ENCODE results near the gene PTCD3.
A peak's percentile ranks its signal among the peaks of the same experiment; 100 is the strongest.

Gene PTCD3

GRCh38 chr2:86081724-86082123 lies 24.3 kb upstream of the PTCD3 start:
- no peak for DNase-seq (ENCODE audit: low read depth in 2 of 2, low spot score in 1 of 2)

GRCh38 chr2:86082756-86083155 lies 23.3 kb upstream of the PTCD3 start:
- no peak for DNase-seq (ENCODE audit: low read depth in 2 of 2, low spot score in 1 of 2)

DNA sequence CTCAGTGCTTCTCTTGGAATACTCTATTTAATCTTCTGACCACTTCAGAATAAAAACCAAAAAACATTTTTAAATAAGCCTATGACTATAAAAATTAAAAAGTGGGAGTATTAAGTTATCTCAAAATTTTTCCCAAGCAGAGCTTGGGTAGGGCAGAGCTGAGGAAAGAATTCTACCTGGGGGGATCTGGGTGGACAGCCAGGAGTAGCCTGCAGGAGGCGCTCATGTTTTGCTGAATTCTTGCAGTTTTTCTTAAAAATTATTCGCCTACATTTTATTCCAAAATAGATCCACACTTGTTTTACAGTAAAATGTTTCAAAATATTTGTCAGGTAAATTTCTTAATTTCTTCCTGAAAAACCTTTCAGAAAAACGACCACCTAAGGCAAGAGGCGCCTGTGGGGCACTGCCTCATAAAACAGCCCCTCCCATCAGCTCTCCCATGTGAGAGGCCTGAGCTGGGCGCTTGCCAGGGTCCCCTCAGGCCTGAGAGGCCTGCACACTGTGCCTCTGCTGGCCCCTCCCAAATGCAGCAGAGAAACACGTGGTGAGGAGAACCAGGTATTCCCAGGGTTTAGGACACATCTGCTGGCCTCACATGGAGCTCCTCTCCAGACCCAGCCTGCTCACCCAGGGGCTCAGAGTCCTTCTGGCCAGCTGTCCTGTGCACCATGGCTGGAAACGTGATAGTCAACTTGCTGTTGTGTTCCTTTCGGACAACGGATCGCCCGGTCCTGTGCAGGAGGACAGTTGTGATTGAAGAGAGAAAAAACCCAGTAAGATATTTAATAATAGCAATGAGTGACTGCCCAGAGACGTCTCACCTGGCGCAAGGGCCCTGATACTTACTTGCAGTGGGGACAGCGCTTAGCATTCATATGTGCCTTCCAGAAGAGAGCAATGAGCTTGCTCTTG lies 17.8 kb upstream of the PTCD3 start:
- no peak for DNase-seq (ENCODE audit: low read depth in 2 of 2, low spot score in 1 of 2)

GRCh38 chr2:86094229-86094628 lies 11.8 kb upstream of the PTCD3 start:
- no peak for DNase-seq (ENCODE audit: low read depth in 2 of 2, low spot score in 1 of 2)

DNA sequence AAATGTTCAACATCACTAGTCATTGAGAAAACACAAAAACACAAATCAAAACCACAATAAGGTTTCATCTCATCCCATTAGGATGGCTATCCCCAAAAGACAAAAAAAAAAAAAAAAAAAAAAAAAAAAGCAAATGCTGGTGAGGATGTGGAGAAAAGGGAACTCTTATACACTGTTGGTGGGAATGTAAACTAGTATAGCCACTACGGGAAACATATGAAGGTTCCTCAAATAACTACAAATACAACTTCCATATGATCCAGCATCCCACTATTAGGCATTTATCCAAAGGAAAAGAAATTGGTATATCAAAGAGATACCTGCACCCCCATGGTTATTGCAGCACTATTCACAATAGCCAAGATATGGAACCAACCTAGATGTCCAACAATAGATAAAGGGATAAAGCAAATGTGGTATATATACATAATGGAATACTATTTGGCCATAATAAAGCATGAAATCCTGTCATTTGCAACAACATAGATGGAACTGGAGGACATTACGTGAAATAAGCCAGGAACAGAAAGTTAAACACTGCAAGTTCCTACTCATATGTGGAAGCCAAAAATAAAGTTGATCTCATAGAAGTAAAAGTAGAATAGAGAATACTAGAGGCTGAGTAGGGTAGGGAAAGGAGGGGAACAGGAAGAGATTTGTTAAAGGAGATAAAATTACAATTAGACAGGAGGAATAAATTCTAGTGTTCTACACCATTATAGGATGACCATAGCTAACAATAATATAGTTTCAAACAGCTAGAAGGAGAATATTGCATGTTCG lies 8.7 kb upstream of the PTCD3 start:
- DNase-seq (ENCODE audit: low read depth in 2 of 2, low spot score in 1 of 2): no peak

DNA sequence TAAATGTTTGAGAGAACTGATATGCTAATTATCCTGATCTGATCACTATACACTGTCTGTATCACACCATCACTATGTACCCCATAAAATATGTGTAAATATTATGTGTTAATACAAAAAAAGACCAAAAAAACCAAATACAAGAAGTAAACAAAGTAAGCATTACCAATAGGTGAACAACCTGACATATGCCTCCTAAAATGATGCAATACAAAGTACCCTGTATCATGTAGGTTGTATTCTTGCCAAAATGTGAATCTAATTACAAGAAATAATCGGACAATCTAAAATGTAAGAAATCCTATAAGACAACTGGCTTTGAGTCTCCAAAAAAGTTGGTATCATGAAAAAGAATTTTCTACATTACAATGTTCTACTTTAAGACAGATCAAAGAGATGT lies 8.1 kb upstream of the PTCD3 start:
- DNase-seq (ENCODE audit: low read depth in 2 of 2, low spot score in 1 of 2): no peak

DNA sequence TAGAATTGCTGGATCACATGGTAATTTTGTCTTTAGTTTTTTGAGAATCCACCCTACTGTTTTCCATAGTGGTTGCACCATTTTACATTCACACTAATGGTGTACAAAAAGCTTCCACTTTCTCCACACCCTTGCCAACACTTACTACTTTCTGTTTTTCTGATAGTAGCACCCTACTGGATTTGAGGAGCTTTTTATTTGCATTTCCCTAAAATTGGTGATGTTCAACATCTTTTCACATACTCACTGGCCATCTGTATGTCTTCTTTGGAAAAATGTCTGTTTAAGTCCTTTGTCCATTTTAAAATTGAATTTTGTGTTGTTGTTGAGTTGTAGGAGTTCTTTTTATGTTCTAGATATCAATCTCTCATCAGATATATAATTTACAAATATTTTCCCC lies 3.9 kb upstream of the PTCD3 start:
- DNase-seq (ENCODE audit: low read depth in 2 of 2, low spot score in 1 of 2): no peak

DNA sequence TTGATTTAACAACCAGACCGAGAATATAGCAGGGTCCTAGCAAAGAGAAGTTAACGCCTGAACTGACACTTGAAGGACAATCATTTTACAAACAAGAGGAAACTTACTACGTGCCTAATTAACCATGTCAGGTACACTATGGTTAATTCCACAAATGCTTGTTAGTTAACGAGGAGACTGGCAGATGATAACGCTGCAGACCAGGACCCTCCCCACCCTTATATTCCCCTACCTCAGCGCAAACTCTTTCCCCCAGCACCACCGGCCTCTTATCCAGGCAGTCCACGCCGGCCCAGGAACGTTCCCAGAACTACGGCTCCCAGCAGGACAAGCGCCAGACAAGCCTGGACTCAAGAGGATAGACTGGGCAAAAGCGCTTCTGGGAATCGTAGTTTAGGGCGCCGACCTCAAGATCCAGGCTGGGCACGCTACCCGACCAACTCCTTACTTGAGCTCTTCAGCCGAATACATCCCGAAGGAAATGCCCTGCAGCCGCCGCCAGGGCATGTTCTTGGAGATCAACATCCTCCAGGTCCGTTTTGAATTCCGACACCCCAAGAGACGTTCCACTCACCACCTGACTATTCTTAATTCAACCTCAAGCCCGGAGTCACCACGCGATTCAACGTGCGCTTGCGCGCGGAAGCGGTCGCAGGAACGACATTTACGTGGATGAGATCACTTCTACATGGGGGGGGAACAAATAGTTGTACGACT lies 625 bp upstream of the PTCD3 start, which contains the start of gene POLR1A:
TSS of gene POLR1A (minus strand) at position 635 of the 717 bp plus-strand sequence. CDS start at position 525, 110 bp downstream.
- DNase-seq (ENCODE audit: low read depth in 2 of 2, low spot score in 1 of 2): peak; percentile 64 to 69

- DNase-seq (ENCODE audit: low read depth in 2 of 2, low spot score in 1 of 2): no peak
Measured at GRCh38 chr2:86107031-86107430, 996 bp downstream of the PTCD3 start.

GRCh38 chr2:86118130-86118529 lies 12.1 kb downstream of the PTCD3 start:
- no peak for DNase-seq (ENCODE audit: low read depth in 2 of 2, low spot score in 1 of 2)

- DNase-seq (ENCODE audit: low read depth in 2 of 2, low spot score in 1 of 2): no peak
Measured at GRCh38 chr2:86123328-86123925, 17.4 kb downstream of the PTCD3 start.

DNA sequence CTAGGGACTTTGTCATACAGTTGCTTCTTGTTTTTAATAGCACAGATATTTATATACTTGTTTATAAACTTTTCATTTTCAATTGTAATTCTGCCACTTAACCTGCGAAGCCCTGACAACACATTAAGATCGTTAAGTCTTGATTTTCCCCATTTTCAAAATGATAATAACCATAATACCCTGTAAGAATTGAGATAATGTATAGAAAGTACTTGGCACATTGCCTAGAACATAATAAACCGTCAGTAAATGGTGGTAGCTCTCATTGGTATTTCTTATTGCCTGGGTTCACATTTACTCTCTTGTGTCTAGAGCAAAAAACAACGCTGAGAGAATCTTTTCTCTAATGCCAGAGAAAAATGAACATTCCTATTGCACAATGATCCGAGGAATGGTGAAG lies 18.6 kb downstream of the PTCD3 start:
- no peak for DNase-seq (ENCODE audit: low read depth in 2 of 2, low spot score in 1 of 2)

GRCh38 chr2:86134709-86135108 lies 28.7 kb downstream of the PTCD3 start:
- DNase-seq (ENCODE audit: low read depth in 2 of 2, low spot score in 1 of 2): no peak

GRCh38 chr2:86135653-86136052 lies 29.6 kb downstream of the PTCD3 start:
- no peak for DNase-seq (ENCODE audit: low read depth in 2 of 2, low spot score in 1 of 2)

DNA sequence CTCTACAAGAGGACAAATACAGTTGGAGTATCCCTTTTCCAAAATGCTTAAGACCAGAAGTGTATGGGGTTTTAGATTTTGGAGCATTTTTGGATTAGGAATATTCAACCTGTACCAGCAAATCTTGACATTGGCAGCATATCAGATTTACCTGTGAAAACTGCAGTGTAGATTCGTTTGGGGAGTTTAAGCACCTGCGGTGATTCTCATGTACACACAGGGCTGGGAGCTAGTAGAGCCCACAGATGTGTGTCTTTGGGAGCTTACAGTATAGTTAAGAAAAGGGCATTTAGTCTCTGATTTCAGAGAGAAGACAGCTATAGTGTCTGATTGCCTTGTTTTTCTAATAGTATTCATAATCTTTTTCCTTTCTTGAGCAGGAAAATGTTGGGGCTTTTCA lies 30.1 kb downstream of the PTCD3 start:
- DNase-seq (ENCODE audit: low read depth in 2 of 2, low spot score in 1 of 2): no peak

GRCh38 chr2:86138736-86139625 lies 32.9 kb downstream of the PTCD3 start:
- no peak for DNase-seq (ENCODE audit: low read depth in 2 of 2, low spot score in 1 of 2)

DNA sequence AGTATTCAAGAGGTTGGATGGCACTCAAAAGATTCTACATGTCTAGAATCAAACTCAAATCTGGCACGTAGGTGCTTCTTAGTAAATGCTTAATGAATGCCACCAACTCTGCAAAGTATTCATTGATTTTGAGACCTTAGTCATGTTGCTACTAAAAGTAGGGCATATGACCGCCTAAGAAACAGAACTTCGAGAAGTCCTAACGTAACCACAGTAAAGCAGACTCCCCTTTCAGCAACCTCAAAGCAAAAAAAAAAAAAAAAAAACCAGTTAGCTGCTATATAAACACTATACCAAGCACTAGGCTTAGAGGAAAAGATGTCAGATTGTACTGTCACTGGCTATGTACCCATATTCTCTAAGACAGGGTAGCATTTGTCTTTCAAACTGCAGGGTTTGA lies 33.9 kb downstream of the PTCD3 start:
- no peak for DNase-seq (ENCODE audit: low read depth in 2 of 2, low spot score in 1 of 2)

DNA sequence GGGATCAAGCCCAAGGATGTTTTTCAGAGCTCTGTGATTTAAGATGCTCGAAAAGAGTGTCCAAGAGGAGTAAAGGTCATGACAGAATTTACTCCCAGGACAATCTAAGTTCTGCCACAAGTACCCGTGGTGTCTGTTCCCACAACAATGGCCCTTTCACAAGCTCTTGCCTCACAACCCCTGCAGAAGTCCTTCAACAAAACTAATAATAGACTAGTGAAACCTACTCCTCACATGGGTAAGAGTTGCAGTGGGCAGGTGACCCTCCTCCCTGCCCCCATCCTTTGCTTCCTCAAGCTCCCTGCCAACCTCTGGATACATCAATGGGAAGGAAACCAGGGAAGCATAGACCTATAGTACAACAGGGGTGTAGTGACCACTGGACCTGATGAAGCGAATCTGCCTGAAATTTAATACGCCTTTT lies 34.9 kb downstream of the PTCD3 start:
- no peak for DNase-seq (ENCODE audit: low read depth in 2 of 2, low spot score in 1 of 2)

GRCh38 chr2:86142436-86143257 lies 36.6 kb downstream of the PTCD3 start:
- DNase-seq (ENCODE audit: low read depth in 2 of 2, low spot score in 1 of 2): no peak

Measured in stimulated activated CD8-positive, alpha-beta memory T cell treated with anti-CD3 and anti-CD28 coated beads, Interleukin-4, amount 100 ng/mL, for 4 hours (primary cell).